ENCODE results near the gene MYCBP2.

Gene MYCBP2

GRCh38 chr13:77000475-77000874, 326.4 kb downstream of the MYCBP2 start:
- Histone ChIP-seq H3K4me3 (IDR thresholded peaks at IDR 0.05; ENCODE audit: insufficient read depth, low read depth, low read length) (no peak overlapping the region), H3K79me2 (ENCODE audit: insufficient read depth, low read depth) (no peaks in the 10 kb centered on the region), H3K4me2 (peak overlapping the region; percentile 51), H2AFZ (ENCODE audit: low read depth) (no peak overlapping the region), H3K36me3 (ENCODE audit: insufficient read depth) (no peaks in the 10 kb centered on the region), H3K4me1 (ENCODE audit: low read depth, poor library complexity, severe bottlenecking) (peaks cover 16% of the 10 kb centered on the region), H3K9ac (no peak overlapping the region), H3K27ac (no peak overlapping the region), H4K20me1 (ENCODE audit: insufficient read depth) (no peaks in the 10 kb centered on the region), H3K27me3 (ENCODE audit: insufficient read depth, low read depth) (no peaks in the 10 kb centered on the region)
- TF ChIP-seq CTCF (conservative IDR thresholded peaks at IDR 0.05; ENCODE audit: low read depth, low read length), result no peak

Measured in KMS-11 (cell line).